Measurements from ENCODE around the gene NCOA7. TPM values are rescaled to one million over a fixed set of nuclear protein-coding genes. Genes with fewer than 3 reads are reported as not detected.

NCOA7 gene
- total and polyA plus RNA-seq, 12 donors = 24.5 to 180 (median 70.8) TPM

- Histone ChIP-seq H3K9me3 (replicated peaks in 1 of 3) (no peaks in the 10 kb centered on the region), H3K36me3 (replicated peaks in 1 of 2) (no peaks in the 10 kb centered on the region), H3K27ac (no peak overlapping the region), H3K4me3 (no peak overlapping the region), H3K27me3 (peaks cover 27% of the 10 kb centered on the region), H3K4me1 (replicated peaks in 1 of 2) (no peaks in the 10 kb centered on the region)
- WGBS, 4 donors = 78 to 86% (median 79%) methylated on average over 5 of the region's 5 CpGs
- DNase-seq = no peak
- TF ChIP-seq POLR2A (IDR thresholded peaks at IDR 0.05) = no peak
- TF ChIP-seq CTCF (IDR thresholded peaks at IDR 0.05) = no peak
- intact Hi-C loops (cut with DNase I) = loop anchor here in 1 of 2 donors (10.0 kb wide), 1 partner anchor 895 kb away; no protein-coding TSS in a partner anchor
Measured at GRCh38 chr6:125759959-125760457, 30.8 kb upstream of the NCOA7 start.

GRCh38 chr6:125764121-125764671 is 26.6 kb upstream of the NCOA7 start:
- DNase-seq = no peak
- H3K9me3 ChIP-seq (replicated peaks in 1 of 3) = no peaks in the 10 kb centered on the region
- no peaks in the 10 kb centered on the region for H3K36me3 ChIP-seq (replicated peaks in 1 of 2)
- no peak overlapping the region for H3K27ac ChIP-seq
- H3K4me1 ChIP-seq (replicated peaks in 1 of 2) = no peaks in the 10 kb centered on the region
- intact Hi-C loops (cut with DNase I) = loop anchor here in 1 of 2 donors (10.0 kb wide), 1 partner anchor 899 kb away; no protein-coding TSS in a partner anchor
- H3K27me3 ChIP-seq = peaks cover 11% of the 10 kb centered on the region
- H3K4me3 ChIP-seq = no peak overlapping the region
- 71 to 80% (median 78%) methylated on average over 2 of the region's 2 CpGs for WGBS, 4 donors
- TF ChIP-seq POLR2A (IDR thresholded peaks at IDR 0.05) (no peak), CTCF (IDR thresholded peaks at IDR 0.05) (no peak)

- WGBS, 4 donors = 38 to 78% (median 47%) methylated on average over 1 of the region's 1 CpG
- Histone ChIP-seq H3K4me1 (replicated peaks in 1 of 2) (no peaks in the 10 kb centered on the region), H3K9me3 (replicated peaks in 1 of 3) (no peaks in the 10 kb centered on the region), H3K4me3 (no peak overlapping the region), H3K27ac (no peak overlapping the region), H3K36me3 (replicated peaks in 1 of 2) (no peaks in the 10 kb centered on the region), H3K27me3 (peaks cover 5% of the 10 kb centered on the region)
- intact Hi-C loops (cut with DNase I) = loop anchor here (5.0 to 10.0 kb wide), 2 partner anchors 454 to 901 kb away; no protein-coding TSS in a partner anchor
- no peak for DNase-seq
- no peak for TF ChIP-seq CTCF (IDR thresholded peaks at IDR 0.05)
- no peak for TF ChIP-seq POLR2A (IDR thresholded peaks at IDR 0.05)
Measured at GRCh38 chr6:125765944-125766343, 24.8 kb upstream of the NCOA7 start.

- Histone ChIP-seq H3K27me3 (peaks cover 5% of the 10 kb centered on the region), H3K9me3 (replicated peaks in 1 of 3) (no peaks in the 10 kb centered on the region), H3K4me3 (no peak overlapping the region), H3K4me1 (replicated peaks in 1 of 2) (no peaks in the 10 kb centered on the region), H3K36me3 (replicated peaks in 1 of 2) (no peaks in the 10 kb centered on the region), H3K27ac (no peak overlapping the region)
- no peak for DNase-seq
- 65 to 85% (median 73%) methylated on average over 4 of the region's 4 CpGs for WGBS, 4 donors
- intact Hi-C loops (cut with DNase I) = loop anchor here (5.0 to 10.0 kb wide), 2 partner anchors 454 to 902 kb away; no protein-coding TSS in a partner anchor
- TF ChIP-seq CTCF (IDR thresholded peaks at IDR 0.05) = no peak
Measured at GRCh38 chr6:125766641-125767040, 24.1 kb upstream of the NCOA7 start.

Measured in adrenal gland (tissue), 12 donors.